Mammary epithelial cell (primary cell): ENCODE measurements around the gene TTYH2.

Experiments
- EZH2 ChIP-seq: IDR thresholded peaks from 2 replicates; pipeline ENCODE4 v1.6.1; 2012; ENCODE audit warnings: low read length, inconsistent platforms, borderline replicate concordance
- TF ChIP-seq, protein P1 (sequence below), 2 donors: IDR thresholded peaks in 1 of 2; conservative IDR thresholded peaks in 1 of 2; 2 replicates each; pipeline ENCODE4 v1.5.1; 2011 to 2012; ENCODE audit warnings: inconsistent platforms in 2 of 2, low read length in 2 of 2, mild to moderate bottlenecking in 2 of 2, control low read depth in 1 of 2, low read depth in 1 of 2; ENCODE audit not compliant: insufficient read depth in 1 of 2; ENCODE audit errors: extremely low read depth in 1 of 2

GRCh38 chr17:74179576-74179975 lies 33.8 kb upstream of the TTYH2 start:
- TF ChIP-seq, protein P1, sequence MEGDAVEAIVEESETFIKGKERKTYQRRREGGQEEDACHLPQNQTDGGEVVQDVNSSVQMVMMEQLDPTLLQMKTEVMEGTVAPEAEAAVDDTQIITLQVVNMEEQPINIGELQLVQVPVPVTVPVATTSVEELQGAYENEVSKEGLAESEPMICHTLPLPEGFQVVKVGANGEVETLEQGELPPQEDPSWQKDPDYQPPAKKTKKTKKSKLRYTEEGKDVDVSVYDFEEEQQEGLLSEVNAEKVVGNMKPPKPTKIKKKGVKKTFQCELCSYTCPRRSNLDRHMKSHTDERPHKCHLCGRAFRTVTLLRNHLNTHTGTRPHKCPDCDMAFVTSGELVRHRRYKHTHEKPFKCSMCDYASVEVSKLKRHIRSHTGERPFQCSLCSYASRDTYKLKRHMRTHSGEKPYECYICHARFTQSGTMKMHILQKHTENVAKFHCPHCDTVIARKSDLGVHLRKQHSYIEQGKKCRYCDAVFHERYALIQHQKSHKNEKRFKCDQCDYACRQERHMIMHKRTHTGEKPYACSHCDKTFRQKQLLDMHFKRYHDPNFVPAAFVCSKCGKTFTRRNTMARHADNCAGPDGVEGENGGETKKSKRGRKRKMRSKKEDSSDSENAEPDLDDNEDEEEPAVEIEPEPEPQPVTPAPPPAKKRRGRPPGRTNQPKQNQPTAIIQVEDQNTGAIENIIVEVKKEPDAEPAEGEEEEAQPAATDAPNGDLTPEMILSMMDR (conservative IDR thresholded peaks at IDR 0.05 in 1 of 2, IDR thresholded peaks at IDR 0.05 in 1 of 2; ENCODE audit: extremely low read depth in 1 of 2, insufficient read depth in 1 of 2, low read depth in 1 of 2, low read length in 2 of 2), result no peak
- no peak for TF ChIP-seq EZH2
